Right hindlimb (tissue), 1 donor: ENCODE results near the gene LAMB1.

Source experiments
- DNase-seq: peaks from one replicate; pipeline ENCODE4 v3.0.0-alpha.2; 2018

Gene LAMB1

DNA sequence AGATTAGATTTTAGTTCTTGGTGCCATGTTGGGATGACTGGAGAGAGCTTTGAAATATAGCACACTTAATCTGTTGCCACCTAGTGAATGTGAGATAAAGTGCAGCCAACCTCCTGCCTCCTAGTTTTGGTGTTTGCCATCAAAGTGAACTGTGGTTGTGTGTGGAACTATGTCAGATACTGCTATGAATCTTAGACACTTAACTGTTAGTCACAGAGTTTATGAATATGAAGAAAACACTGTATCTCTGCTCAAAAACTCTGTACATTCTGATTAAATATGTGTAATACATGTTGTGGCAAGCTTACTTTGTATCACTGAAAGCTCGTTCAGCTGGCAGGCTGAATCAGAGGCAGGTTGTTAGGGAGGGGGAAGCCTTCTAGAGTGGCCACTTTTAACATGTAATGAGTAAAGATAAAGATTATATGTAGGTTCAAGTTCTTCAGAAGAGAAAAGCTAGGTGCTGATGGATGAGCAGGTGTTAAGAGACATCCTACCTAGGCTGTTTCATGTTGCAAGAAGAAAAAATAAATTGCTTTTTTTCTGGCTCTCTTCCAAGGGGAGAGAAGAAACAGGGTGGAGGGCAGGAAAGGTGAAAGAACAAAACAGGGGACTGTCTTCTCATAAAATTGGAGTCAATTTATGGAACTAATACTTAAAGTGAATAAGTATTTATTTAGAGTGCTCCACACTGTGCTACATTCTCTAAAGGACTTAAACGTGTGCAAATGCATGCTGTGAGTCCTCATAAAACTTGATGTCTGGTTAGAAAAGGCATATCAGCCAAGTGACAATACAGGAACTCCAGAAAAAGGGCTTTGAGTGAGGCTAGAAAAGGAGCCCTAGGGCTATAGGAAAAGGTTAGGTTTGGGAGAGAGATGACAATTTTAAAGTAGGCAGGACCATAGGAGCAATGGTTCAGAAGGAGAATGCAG is 14.1 kb upstream of the LAMB1 start:
- no peak for DNase-seq

DNA sequence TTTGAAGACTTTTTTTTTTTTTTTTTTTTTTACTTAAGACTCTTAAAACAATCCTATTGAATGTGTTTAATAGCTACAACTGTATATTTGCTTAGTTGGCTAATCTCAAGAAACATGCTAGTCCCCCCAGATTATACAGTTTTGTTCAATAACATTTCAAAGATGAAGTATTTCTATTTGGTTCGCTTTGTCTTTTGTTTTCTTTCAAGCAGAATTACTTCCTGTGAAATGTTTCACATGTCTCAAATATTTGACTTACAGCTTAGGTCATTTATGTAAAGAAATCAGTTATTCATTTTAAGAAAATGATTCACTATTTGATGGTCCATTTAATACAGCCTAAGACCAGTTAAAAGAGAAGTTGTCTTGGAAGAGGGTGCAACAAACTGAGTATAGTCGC is 12.8 kb upstream of the LAMB1 start:
- DNase-seq = no peak

DNA sequence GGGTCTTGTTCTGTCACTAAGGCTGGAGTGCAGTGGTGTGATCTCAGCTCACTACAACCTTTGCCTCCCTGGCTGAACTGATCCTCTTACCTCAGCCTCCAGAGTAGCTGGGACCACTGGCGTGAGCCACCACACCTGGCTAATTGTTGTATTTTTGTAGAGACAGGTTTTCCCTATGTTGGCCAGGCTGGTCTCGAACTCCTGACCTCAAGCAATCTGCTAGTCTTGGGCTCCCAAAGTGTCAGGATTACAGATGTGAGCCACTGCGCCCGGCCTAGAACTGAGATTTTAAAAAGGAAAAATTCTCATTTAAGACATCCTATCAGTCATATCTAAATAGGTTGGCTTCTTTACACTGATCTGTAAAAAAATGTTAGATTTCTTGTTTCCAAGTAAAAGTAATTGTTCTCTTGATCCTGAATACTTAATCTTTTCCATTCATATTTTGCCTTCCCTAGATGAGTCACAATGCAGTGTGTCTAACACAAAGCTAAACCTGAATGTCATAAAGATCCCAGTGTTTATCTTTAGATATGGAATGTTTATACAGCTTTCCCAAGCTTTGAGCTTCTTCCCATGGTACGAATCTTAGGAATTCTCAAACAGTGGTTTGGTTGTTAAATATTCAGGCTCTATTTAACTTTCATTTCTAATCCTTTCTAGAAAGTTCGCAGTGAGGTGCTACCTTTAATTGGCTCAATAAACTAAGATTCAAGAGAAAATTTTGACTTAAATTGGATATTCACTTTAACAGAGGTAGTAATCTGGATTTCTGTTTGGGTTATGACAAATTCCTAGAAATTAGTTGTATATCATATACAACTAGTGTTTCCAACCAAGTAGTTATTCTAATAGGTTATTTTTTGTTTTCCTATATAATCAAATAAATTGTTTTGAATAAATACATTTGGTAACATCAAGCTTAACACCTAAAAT is 12.1 kb upstream of the LAMB1 start:
- no peak for DNase-seq

DNA sequence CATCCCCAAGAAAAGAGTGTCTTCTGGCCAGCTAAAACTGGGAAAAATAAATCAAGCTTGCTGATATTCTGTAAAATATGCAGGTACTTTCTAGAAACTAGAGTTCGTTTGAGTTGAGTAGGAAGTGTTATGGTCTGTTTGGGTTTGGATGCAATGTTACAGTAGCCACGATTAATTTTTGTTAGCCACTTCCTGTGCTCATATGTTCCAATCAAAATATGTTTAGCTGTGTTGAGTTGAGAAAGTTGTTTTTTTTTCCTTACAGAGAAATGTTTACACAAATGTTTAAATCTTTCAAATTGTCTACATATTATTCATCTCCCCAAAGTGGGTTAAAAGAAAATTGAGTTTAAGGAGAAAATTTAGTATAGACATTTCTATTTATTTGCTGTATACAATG is 11.3 kb upstream of the LAMB1 start:
- no peak for DNase-seq

DNA sequence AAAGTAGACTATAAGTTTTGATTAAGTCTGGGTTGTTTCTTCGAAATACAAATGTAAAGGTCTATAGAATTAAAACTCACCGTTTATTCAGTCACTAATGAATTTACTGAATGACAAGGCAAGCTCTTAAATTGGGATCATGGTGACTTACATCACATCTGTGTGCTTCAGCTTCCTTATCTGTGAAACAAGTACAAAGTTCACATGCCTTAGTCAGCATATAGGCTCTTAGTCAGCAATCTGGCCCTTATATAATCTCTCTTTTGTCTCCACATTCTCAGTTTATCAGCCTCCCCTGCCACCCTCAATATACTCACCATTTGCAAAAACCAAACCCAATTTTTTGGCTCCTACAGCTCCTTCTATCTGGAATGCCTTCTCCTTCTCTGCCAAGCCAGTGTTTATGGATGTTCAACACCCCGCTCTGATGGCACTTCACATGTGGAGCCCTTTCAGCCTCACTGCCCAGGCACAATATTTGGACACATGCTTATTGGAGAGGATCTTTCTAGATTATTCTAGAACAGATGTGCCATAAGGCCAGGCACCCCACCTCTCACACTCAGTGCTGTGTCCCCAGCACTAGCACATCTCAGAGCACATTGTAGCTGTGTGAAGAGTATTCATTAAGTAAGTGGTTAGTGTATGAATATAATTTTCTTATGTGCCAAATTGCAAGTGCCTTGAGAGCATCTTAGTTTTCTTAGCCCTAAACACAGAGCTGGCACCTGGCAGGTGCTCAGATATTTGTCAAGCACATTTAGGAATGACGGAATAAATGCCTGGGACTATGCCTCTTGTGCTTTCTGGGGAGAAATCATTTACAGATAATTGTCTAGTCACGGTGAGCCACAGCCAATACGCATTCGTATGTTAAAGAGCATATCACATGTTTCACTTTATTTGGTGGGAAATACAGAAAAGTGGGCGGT is 9.8 kb upstream of the LAMB1 start:
- DNase-seq = no peak

DNA sequence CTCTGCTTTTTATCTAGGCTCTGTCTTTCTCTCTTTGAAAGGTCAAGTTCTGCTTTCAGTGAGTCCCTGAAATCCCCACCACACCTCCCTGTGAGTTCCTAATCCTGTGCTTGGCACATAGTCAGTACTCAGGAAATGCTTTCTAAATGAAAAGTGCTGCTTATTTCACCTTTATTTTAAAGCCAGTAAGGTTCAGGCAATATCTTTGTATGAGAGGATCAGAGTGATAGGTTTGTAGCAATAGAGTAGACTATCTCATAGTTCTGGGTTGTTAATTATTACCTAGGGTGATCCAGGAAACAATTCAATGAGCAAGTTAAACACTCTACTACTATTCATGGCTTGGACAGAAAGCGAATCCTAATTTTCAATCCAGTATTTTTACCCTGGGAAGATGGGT is 7.4 kb upstream of the LAMB1 start:
- DNase-seq = no peak

DNA sequence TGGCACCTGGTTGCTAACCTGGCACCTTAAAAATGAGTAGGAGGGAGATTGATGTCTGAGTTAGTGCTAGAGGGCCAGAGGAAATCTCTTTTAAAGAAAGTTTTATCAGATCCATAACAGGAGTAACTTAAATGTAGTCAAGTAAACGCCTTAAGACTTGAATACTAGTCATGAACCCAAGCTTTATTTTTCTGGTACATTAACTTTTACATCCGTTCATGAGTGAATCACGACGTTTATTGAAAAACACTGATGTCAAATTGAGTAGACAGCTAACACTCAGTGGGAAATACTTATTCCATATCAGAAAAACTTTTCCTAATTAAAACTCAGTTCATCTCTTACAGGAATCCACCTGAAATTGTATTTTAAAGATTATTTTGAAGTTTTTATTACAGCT is 6.9 kb upstream of the LAMB1 start:
- no peak for DNase-seq

DNA sequence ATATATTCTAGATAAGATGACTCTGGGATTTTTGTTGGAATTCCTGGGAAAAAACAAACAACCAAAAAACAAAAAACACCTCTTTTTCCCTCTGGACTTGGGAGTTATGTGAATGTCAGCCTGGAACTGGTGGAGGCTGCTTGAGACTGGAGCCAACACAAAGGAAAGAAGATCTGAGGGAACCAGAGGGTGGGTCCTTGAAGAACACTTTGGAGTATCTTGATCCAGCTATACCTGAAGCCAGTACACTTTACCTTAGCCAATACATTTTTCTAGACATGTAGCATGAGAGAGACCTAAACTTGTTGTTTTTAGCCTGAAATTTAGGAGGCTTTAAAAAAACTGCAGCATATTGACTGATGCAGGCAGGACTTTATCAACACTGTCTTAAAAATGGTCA is 5.9 kb upstream of the LAMB1 start:
- DNase-seq = no peak

DNA sequence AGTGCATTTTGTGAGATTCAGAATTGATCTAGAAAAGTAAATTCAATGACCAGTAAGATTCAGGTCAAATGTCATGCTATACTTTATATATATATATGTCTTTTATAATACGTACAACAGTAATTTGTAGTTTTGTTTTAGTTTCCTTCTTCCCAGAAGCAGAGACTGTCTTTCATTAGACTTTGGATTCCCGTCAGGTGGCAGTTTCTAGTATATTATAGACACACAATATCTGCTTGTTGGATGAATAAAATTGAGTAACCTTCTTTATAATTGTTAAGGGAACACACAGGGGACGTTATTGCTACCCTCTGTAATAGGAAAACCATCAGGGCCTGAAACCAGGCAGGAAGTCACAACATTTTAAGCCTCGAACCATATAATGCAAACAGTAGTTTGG is 5.3 kb upstream of the LAMB1 start:
- no peak for DNase-seq

DNA sequence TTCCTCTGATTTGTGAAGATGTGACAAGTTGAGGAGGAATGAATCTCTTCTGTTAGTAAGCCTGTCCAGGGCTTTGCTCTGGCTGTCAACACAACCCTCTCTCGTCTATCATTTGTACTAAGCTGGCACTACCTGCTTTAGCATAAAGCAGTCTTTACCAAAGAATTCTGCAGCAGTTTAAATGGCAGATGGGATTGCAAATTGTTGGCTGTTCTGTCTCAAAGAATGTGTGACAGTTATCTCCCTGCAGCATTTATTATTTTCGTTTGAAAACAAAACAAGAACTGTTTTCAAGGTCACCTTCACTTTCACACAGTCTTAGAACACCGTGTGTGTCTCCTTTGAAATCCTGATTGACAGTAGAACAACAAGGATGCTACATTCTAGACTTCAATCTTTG is 4.8 kb upstream of the LAMB1 start:
- DNase-seq = no peak

DNA sequence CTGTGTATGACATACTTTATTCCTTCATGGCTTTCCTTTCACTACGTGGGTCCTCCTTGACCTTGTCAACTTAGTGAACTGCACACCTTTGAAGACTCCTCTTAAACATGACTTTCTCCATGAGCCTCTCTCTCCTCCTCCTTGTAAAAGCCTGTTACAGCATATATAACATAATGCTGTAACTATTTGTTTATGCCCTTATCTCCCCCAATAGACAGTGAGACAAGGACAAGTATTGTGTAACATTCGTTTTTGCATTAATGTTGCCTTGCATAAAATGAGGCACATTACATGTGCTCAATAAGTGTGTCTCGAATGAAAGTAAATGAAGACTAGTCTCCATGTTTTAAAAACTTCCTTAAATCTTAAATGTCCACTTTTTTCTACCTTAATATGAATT is 4.3 kb upstream of the LAMB1 start:
- no peak for DNase-seq

DNA sequence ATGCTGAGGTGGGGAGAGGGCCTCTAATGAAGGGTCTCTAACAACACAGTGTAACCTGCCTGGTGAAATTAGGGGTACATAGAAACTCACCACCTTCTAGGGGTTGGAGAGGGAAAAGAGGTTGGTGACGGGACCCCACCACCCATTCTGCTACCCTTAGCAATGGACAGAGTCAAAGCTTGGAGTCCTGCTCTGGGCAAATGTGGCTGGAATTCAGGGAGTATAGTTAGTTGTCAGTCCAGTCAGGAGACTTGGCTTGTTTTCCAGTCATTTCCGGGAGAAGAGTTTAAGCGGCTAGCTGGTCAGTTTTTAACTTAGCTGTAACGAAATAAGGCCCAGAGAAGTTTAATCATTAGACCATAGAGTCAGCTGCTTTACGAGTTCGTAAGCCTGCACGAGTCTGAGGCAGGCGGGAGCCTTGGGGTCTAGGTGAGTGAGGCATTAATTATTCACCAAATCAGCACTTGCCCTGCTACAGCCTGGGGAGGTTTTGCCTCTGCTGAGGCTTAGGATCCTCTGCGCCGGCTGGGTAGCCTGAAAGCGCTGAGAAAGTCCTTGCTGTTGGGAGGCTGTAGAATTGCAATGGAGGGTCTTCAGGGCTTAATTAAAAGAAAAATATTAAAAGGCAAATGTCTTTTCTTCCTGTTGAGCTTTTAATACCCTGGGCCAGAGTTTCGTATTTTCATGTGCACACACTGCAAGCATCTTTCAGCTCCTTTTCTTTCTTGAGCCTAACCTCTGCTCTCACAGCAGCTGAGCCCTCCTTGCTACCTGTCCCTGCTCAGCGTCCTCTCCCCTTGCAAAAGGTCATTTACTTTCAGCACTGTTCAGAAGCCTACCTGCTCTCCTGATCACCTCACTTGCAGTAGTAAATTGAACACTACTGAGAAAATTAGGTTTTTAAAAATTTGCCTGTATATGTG is 1.5 kb upstream of the LAMB1 start:
- DNase-seq = no peak

DNA sequence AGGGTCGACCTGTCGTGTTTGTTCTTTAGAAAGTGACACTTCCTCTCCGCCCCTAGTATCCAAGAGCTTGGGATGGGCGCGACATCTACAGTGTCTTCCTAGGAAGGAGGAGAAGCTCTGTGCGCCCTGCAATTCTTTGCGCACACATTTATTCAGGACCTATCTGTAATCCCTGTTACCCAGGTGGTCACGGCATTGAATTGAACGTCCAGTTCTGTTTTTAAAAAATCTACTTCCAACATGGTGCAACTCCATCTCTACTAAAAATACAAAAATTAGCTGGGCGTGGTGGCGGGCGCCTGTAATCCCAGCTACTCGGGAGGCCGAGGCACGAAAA is 606 bp upstream of the LAMB1 start:
- no peak for DNase-seq

DNA sequence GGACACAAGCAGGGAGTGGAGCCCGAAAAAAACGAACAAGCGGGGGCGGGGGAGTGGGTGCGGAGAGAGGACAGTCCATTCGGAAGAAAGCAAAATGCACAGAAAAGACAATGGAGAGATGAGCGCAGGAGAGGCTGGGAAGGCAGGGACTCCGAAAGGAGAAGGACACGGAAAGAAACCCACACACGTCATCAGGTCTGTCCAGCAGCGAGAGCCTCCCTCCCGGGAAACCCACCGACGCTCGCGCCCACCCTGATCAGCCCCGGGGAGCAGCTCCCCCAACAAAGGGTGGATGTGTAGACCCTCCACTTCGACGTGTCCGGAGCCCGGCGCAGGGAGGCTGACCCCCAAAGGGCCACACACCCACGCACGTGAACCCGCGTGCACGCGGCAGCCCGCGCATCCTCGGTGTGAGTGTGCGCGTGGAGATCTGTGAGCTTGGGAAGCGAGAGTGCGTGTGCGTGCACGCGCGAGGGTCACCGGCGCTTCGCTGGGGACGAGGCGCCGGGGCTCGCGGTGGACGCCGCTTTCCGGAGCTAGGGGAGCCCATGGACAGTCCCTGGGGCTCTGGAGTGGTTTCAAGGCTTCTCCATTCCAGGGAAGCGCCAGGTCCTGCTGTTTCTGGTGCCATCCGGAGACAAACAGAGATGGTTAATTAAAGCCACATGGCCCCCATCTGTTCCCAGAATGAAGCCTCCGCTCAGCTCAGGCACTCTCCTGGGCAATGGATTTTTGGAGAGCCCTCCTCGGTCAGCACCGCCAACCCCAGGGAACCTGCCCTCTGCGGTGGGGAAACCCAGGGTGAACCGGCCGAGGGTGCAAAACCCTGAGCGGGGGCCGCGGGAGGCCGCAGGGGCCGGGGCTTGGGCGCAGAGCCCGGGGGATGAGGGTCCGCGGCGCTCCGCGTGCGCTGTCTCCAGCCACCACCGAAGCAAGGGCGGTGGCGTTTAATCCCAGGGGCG is 916 bp downstream of the LAMB1 start:
- peak; percentile 53 for DNase-seq

DNA sequence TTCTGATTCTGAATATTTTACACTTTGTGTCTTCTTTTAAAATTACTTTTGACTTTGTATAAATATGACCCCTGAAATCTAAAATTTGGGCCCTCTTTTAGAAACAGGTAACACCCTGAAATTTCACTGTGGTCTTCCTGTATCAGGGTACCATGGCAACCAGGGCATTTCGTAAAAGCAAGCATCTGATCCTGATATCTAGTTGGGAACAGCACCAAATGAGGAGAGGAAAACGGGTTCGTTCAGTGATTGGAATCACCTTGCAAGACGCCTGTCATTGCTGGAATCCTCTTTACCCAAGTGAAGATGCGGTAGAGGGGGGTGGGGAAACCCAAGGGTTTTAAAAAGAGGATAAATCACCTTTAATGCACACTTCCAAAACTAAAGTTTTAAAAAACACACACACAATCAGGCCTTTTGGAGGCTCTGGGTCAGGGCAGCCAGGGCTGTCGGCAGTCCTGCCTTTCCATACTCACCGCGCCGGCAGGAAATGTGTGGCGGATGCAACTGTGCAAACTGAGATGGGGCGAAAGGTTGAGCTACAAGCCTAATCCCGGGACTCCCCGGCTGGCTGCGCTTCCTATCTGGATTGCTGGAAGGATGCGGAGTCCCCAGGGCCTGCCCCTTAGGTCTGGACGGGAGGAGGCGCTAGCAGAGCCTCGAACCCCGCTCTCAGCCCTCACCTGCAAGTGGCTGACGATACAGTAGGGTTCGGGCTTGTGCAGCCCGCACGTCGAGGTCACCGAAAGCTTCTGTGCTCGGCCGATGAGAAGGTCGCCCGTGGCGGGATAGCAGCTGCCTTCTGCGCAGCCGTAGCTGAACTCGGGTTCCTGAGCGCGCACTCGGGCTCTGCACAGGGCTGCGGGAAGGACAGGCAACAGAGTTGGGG is 1.8 kb downstream of the LAMB1 start:
- DNase-seq = peak; percentile 71

DNA sequence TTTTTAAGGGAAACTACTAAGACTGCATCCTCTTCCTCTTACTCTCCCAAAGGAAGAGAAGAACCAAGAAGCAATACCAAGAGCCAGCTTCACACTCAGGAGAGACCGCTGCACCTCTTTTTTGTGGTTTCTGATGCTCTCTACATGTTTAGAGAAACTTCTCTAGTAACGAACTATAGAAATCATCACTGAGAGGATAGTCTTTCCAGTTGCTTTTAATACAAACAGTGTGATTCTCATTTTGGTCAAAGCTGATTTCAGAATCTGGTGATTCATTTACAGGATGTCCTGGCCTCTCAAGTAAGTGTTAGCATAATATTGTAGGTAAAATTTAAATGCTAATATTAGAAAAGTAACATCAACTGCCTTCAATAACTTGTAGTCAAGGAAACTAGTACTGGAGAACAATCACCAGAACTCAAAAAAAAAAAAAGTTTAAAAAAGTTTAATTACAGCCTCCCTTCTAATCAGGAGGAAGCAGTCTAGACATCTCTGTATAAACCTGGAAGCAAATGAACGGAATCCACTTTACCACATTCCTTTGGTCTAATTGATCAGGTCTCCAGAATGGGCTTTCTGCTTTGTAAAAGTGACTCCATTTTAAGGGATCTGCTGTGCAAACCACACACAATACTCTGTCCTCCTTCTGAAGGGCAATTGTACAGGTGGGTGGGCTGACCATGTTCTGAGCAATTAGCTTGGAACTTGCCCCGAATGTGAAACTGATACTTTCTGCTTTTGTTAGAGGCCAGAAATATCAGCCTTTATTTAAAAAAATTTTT is 3.0 kb downstream of the LAMB1 start:
- DNase-seq = no peak

DNA sequence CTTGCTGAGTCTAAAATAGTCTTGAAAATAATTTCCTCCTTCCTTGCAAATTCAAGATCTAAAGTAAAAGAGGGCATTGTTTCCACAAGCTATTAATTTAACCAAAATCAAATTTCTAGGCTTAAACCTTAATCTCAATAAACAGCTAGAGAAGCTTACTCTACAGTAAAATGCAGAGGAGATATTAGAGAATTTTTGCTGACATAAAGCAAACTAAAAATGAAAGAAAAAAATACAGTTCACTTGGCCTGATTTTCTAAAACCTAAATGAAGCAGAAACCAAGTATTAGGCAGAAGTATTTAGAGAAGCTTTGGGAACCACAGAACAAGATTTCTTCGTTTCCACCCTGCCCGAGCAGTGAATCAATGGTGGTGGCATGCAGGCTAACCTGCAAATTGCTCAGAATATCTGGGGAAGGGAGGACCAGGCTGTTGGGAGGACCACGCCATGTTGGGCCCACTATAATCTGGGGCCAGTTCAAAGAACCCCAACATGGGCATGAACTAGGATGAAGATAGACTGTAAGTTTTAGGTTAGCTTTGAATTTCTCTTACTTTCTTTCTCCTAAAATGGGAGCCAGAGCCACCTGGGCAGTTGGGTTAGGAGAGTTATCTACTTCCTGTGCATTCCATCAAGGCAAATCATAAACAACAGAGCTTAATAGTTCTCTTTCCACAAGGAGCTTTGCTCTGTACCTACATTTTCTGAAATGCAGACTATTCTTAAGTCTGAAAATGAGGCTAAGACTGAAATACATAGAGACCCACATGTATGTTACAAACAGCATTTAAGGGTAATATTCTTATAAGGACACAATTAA is 4.1 kb downstream of the LAMB1 start:
- DNase-seq = no peak

DNA sequence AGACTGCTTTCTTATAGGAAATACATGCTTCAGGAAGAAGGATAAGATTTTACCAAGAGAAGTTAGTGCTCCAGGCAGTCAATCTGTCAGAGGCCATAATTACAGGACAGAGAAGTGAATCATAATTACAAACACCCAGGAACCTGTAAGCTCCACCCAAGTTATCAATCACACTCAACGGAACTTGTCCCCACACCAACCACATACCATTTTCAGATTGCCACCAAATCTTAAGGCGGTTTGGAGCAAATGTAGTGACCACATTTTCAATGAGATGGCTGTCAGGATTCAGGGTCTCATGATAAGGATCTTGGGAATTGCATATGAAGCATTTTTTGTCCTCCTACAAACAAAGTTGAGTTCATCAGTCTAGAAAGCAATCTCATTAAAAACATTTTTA is 4.8 kb downstream of the LAMB1 start:
- no peak for DNase-seq
